Astrocyte (in vitro differentiated cells and primary cell): ENCODE data around the gene EGLN3.

Source experiments
- EZH2 ChIP-seq: IDR thresholded peaks from 2 replicates; pipeline ENCODE4 v1.6.1; 2012; ENCODE audit warnings: mild to moderate bottlenecking, low read length, inconsistent platforms; ENCODE audit not compliant: insufficient read depth
- TF ChIP-seq, protein P1 (sequence below): IDR thresholded peaks from 2 replicates; pipeline ENCODE4 v1.5.1; 2011; ENCODE audit warnings: low read depth, mild to moderate bottlenecking, inconsistent platforms, low read length, moderate library complexity; ENCODE audit not compliant: insufficient read depth

DNA sequence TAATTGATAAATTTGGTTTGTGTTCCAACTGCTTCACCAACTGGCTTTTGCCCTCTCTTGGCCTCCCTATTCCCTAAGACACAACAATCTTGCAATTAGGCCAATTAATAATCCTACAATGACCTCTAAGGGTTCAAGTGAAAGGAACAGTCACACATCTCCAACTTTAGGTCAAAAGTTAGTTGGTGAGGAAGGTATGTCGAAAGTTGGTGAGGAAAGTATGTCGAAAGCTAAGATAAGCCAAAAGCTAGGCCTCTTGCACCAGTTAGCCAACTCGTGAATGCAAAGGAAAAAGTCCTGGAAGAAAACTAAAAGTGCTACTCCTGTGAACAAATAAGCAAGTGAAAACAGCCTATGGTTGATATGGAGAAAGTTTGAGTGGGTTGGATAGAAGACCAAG, 32.6 kb downstream of the EGLN3 start:
- TF ChIP-seq, protein P1, sequence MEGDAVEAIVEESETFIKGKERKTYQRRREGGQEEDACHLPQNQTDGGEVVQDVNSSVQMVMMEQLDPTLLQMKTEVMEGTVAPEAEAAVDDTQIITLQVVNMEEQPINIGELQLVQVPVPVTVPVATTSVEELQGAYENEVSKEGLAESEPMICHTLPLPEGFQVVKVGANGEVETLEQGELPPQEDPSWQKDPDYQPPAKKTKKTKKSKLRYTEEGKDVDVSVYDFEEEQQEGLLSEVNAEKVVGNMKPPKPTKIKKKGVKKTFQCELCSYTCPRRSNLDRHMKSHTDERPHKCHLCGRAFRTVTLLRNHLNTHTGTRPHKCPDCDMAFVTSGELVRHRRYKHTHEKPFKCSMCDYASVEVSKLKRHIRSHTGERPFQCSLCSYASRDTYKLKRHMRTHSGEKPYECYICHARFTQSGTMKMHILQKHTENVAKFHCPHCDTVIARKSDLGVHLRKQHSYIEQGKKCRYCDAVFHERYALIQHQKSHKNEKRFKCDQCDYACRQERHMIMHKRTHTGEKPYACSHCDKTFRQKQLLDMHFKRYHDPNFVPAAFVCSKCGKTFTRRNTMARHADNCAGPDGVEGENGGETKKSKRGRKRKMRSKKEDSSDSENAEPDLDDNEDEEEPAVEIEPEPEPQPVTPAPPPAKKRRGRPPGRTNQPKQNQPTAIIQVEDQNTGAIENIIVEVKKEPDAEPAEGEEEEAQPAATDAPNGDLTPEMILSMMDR = no peak
- TF ChIP-seq EZH2 = no peak
